ENCODE results near the gene EBF3.

Gene EBF3

GRCh38 chr10:129963641-129964501, at the start of gene EBF3:
TSS of gene EBF3 (minus strand) at chr10:129964274. CDS start at chr10:129963768, 506 bp downstream.
- peak; percentile 54 for DNase-seq

GRCh38 chr10:130013335-130014262, 49.5 kb upstream of the EBF3 start:
- DNase-seq: no peak

DNA sequence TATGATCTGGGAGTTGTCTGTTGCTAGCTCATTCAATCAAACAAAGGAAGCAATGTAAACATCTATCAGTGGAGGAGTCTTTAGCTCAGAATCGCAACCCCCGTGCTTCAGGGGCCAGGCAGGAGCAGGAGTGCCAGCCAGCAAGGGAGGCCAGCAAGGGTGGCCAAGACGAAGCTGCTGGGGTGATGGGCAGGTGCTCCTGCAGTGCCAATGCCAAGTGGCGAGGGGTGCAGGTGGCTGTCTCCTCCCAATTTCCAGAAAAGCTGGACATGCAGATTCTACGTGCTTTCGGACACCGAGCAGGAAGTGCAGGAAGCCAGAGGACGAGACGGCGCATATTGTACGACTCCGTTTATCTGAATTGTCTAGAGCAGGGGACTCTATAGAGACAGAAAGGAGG, 48.1 kb upstream of the EBF3 start:
- no peak for DNase-seq

DNA sequence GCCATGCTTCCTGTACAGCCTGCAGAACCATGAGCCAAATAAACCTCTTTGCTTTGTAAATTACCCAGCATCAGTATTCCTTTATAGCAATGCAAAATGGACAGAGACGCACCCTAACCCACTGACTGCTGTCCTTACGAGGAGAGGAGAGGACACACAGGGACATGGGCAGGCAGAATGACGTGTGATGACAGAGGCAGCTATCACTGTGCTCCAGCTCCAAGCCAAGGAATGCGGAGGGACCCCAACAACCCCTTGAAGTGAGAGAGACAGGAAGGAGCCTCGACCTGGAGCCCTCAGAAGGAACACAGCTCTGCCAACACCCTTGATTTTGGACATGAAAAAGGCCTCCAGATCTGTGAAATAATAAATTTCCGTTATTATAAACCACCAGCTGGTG, 46.6 kb upstream of the EBF3 start:
- DNase-seq: no peak

DNA sequence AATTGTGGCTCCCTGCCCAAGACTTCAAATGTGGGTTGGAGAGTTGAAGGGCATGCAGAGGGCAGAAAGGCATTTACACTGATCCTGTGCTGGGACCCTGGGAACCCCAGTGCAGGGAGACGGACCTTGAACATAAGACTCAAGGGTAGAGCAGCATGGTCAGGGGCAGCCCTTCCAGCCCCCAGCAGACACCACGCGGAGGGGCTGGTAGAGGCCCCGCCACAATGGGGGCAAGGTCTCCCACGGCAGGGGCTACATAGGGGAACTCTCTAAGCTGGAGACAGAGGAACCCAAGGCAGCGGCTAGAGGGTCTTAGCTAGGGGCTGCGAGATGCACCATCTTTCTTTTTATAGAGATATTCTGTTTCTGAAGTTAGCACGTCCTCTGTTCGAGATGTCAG, 45.2 kb upstream of the EBF3 start:
- no peak for DNase-seq

DNA sequence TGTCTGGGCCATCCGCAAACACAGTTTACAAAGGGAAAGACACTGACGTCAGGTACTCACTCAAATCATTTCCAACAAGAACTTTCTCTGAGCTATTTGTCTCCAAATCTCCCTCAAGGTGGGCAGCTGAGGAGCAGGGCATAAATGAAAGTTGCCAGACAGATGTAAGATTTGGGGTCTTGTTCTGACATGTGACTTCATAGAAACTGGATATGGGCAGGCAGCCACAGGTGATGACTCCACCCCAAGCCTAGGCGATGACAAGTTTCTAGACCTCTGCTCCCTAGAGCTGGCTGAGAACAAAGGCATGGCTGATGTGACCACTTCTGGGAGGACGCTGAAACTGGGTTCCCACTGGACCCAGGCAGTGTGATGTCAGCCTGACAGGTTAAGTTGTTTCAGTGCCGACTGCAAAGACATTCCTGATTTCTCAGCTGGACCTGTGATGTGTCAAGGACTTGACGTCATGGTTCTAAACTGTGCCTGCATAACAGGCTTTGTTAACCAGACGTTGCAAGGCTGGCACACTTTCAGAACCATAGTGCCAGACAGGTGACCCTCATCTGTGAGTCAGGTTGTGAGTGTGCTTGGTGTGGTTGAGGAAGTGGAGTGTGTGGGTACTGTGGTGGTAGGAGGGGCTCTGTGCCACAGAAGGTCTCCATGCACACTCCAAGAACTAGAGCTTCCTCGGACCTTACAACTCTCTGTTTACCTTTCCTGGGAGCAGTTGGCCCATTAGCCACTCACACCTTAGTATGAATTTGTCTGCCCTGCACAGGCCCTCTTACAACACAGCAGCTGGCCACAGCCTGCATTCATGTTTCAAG, 39.9 kb upstream of the EBF3 start:
- no peak for DNase-seq

- DNase-seq: no peak
Observed at GRCh38 chr10:130003166-130003565, 39.1 kb upstream of the EBF3 start.

GRCh38 chr10:130002606-130003005, 38.5 kb upstream of the EBF3 start:
- no peak for DNase-seq

- no peak for DNase-seq
Observed at GRCh38 chr10:130000918-130001317, 36.8 kb upstream of the EBF3 start.

DNA sequence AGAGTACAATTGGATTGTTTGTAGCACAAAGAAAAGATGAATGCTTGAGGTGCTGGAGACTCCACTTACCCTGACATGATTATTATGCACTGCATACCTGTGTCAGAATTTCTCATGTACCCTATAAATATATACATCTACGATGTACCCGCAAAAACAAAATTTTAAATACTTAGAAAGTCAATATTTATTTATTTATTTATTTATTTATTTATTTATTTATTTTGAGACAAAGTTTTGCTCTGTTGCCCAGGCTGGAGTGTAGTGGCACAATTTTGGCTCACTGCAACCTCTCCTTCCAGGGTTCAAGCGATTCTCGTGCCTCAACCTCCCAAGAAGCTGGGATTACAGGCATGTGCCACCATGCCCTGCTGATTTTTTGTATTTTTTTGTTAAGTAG, 35.1 kb upstream of the EBF3 start:
- DNase-seq: no peak

DNA sequence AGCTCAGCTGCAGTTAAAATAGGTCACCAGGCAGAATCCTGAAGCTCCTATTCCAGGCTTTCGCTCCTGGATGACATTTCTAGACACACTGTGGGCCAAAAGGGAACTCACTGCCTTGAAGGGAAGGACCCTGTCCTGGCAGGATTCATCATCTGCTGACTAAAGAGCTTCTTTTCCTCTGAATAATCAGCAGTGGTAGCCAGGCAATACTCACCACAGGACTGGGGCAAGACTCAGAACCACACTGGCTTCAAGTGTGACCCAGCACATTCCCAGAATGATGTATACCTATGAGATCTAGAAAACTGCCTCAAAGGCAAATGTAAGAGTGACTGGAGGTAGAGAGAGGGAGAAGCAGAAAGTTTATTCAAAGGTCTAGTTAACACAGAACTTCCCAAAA, 29.5 kb upstream of the EBF3 start:
- no peak for DNase-seq

DNA sequence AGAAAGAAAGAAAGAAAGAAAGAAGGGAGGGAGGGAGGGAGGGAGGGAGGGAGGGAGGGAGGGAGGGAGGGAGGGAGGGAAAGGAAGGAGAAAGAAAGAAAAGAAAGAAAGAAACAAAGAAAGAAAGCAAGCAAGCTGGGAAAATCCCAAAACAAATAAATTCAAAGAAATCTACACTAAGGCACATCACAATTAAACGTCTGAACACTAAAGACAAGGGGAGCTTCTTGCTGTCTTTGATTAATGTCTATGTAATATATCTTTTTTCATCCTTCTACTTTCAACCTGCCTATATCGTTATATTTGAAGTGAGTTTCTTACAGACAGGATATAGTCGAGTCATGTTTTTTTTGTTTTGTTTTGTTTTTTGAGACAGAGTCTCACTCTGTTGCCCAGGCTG, 28.3 kb upstream of the EBF3 start:
- DNase-seq: no peak

- no peak for DNase-seq
Observed at GRCh38 chr10:129982825-129983224, 18.8 kb upstream of the EBF3 start.

- no peak for DNase-seq
Observed at GRCh38 chr10:129978980-129979379, 14.9 kb upstream of the EBF3 start.

GRCh38 chr10:129978322-129978721, 14.2 kb upstream of the EBF3 start:
- no peak for DNase-seq

GRCh38 chr10:129977794-129978193, 13.7 kb upstream of the EBF3 start:
- no peak for DNase-seq

GRCh38 chr10:129973674-129974059, 9.6 kb upstream of the EBF3 start:
- DNase-seq: no peak

- DNase-seq: no peak
Observed at GRCh38 chr10:129972966-129973673, 9.0 kb upstream of the EBF3 start.

DNA sequence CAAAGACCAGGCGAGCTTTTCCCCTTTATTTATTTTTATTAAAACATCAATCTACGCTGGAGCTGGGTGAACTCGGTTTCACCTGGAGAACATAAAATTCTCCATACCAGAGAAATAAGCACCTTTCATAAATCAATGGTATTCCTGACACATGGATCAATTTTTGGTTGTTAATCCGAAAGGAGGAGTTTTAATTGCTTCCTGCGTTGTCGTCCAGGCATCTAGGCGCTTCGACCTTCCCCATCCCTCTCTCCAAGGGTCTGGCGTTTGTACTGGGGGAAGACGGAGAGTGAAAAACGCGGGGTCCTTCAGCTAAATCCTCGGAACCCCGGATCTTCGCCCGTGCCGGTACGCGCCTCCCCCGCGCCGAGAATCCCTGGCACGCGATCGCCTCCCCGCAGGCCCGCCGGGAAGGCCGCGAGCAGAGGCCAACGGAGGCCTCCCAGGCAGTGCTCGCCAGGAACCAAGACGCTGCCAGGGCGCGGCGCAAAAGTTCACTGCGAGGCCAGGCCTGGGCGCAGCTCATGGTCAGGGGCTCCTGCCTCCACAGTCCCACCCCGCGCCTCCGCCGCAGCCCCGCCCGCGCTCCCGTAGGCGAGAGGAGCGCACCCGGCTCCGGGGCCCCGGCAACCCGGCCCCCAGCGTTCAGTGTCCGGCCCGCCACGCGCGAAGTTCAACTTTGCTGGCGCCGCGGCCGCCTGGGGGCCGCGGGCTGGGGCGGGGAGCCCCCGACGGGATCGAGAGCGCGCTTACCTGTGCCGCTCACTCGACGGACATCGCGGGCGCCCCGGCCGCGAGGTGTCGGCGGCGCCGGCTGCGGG, 8.3 kb upstream of the EBF3 start:
- no peak for DNase-seq

GRCh38 chr10:129971381-129972144, 7.5 kb upstream of the EBF3 start:
- peak; percentile 35 for DNase-seq

Measured in CD4-positive, alpha-beta T cell treated with Interleukin-17A for 4 hours (primary cell).